Ishikawa (cell line): ENCODE measurements around the gene IGFBP2.

Source experiments
- CEBPB ChIP-seq: IDR thresholded peaks from 2 replicates; pipeline ENCODE4 v1.6.1; 2012
- CREB1 ChIP-seq: IDR thresholded peaks from 2 replicates; pipeline ENCODE4 v1.6.1; 2012; ENCODE audit warnings: low read depth
- EGR1 ChIP-seq: IDR thresholded peaks from 2 replicates; pipeline ENCODE4 v1.6.1; 2012
- EP300 ChIP-seq: IDR thresholded peaks from 2 replicates; pipeline ENCODE4 v1.6.1; 2012; ENCODE audit warnings: borderline replicate concordance
- NFIC ChIP-seq: IDR thresholded peaks from 2 replicates; pipeline ENCODE4 v1.6.1; 2012
- RAD21 ChIP-seq: IDR thresholded peaks from 2 replicates; pipeline ENCODE4 v1.6.1; 2012; ENCODE audit warnings: low read depth
- TAF1 ChIP-seq: IDR thresholded peaks from 2 replicates; pipeline ENCODE4 v1.6.1; 2012; ENCODE audit warnings: low read depth, mild to moderate bottlenecking
- TCF12 ChIP-seq: IDR thresholded peaks from 2 replicates; pipeline ENCODE4 v1.6.1; 2012; ENCODE audit warnings: low read depth
- TEAD4 ChIP-seq: IDR thresholded peaks from 2 replicates; pipeline ENCODE4 v1.6.1; 2012
- YY1 ChIP-seq: IDR thresholded peaks from 2 replicates; pipeline ENCODE4 v1.6.1; 2012; ENCODE audit warnings: low read depth
- ZBTB7A ChIP-seq: IDR thresholded peaks from 2 replicates; pipeline ENCODE4 v1.6.1; 2012; ENCODE audit warnings: low read depth
- TF ChIP-seq, protein P1 (sequence below): IDR thresholded peaks from 2 replicates; pipeline ENCODE4 v1.6.1; 2012; ENCODE audit warnings: low read depth, mild to moderate bottlenecking
- TF ChIP-seq, protein P2 (sequence below): IDR thresholded peaks from 2 replicates; pipeline ENCODE4 v1.6.1; 2012
- TF ChIP-seq, protein P3 (sequence below): IDR thresholded peaks from 2 replicates; pipeline ENCODE4 v1.6.1; 2012

DNA sequence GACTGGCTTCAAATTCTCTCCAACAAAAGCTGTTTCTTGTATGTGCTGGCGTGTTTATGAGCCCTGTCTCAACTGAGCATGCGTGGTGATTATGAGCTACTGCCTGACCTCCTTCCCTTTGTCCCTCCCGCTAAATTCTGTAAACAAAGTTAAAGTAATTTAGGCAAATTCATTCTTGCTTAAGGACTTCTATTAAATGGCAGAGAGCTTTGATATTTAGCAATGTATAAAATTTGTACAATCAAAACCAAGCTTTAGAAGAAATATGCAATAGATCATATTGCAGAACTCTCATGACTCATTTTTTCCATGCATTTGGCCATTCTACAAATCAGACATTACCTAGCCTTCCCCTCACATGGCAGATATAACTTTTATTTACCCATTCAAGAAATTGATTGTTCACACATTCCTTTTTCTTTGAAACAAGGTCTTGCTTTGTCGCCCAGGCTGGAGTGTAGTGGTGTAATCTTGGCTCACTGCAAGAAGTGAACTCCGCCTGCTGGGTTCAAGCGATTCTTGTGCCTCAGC, 18.2 kb downstream of the IGFBP2 start:
- TF ChIP-seq NFIC = no peak
- TF ChIP-seq CREB1 = no peak
- TF ChIP-seq, protein P1, sequence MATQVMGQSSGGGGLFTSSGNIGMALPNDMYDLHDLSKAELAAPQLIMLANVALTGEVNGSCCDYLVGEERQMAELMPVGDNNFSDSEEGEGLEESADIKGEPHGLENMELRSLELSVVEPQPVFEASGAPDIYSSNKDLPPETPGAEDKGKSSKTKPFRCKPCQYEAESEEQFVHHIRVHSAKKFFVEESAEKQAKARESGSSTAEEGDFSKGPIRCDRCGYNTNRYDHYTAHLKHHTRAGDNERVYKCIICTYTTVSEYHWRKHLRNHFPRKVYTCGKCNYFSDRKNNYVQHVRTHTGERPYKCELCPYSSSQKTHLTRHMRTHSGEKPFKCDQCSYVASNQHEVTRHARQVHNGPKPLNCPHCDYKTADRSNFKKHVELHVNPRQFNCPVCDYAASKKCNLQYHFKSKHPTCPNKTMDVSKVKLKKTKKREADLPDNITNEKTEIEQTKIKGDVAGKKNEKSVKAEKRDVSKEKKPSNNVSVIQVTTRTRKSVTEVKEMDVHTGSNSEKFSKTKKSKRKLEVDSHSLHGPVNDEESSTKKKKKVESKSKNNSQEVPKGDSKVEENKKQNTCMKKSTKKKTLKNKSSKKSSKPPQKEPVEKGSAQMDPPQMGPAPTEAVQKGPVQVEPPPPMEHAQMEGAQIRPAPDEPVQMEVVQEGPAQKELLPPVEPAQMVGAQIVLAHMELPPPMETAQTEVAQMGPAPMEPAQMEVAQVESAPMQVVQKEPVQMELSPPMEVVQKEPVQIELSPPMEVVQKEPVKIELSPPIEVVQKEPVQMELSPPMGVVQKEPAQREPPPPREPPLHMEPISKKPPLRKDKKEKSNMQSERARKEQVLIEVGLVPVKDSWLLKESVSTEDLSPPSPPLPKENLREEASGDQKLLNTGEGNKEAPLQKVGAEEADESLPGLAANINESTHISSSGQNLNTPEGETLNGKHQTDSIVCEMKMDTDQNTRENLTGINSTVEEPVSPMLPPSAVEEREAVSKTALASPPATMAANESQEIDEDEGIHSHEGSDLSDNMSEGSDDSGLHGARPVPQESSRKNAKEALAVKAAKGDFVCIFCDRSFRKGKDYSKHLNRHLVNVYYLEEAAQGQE = no peak
- TF ChIP-seq CEBPB = no peak
- no peak for TF ChIP-seq YY1
- TF ChIP-seq EGR1 = no peak
- no peak for TF ChIP-seq EP300
- no peak for TF ChIP-seq RAD21
- TF ChIP-seq, protein P2, sequence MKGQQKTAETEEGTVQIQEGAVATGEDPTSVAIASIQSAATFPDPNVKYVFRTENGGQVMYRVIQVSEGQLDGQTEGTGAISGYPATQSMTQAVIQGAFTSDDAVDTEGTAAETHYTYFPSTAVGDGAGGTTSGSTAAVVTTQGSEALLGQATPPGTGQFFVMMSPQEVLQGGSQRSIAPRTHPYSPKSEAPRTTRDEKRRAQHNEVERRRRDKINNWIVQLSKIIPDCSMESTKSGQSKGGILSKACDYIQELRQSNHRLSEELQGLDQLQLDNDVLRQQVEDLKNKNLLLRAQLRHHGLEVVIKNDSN = no peak
- TF ChIP-seq TAF1 = no peak
- TF ChIP-seq TCF12 = no peak
- no peak for TF ChIP-seq TEAD4
- TF ChIP-seq, protein P3, sequence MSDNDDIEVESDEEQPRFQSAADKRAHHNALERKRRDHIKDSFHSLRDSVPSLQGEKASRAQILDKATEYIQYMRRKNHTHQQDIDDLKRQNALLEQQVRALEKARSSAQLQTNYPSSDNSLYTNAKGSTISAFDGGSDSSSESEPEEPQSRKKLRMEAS = no peak
- no peak for TF ChIP-seq ZBTB7A
